ENCODE data around the gene TMIGD2. TPM values are rescaled to one million over a fixed set of nuclear protein-coding genes. Genes with fewer than 3 reads are reported as not detected.
"Not testable (repeated sequence)": the region's sequence is repeated elsewhere in the genome, so short reads cannot be mapped to it uniquely, and the experiment has no call there.

The TMIGD2 gene
- total and polyA plus RNA-seq, 2 experiments from 2014 or later = not detected

DNA sequence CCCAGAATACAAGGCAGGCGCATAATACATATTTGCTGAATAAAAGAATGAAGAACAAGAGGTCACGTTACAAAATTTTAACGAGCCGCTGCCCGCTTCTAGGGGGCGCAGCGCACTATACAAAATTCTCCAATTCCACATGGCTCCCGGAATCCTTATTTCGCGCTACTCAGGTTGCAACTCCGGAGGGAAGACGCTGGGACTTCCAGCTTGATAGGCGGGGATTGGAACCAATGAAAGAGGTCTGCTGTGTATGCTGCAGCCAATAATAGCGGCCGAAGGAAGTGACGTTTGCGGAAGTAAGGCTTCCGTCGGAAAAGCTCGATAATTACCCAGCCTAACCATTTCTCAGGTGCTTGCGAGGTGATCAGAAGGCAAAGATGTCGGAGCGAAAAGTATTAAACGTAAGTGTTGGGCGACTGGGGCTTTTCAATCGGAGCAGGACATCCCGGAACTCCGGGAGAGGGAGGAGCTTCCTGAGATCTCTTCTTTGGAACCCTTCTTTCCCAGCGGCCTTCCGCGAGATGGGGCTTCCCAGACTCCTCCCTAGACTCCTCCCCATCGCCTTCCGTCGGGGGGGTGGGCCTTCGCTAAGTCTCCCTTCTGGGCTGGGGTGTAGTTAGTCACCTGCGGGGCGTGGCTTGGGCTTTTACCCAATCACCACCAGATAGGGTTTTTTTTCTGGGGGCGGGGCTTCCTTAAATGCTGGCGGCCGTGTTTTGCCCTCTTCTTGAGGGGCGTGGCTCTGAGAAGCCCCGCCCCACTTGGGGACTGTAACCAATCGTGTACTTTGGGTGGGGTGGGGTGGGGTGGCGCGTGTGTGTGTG is 55.2 kb downstream of the TMIGD2 start, which contains the start of gene YJU2:
TSS of gene YJU2 (plus strand) at position 314 of the 827 bp plus-strand sequence. CDS start at position 381, 67 bp downstream.
- 2% methylated on average over 39 of the region's 45 CpGs for WGBS (ENCODE audit: low lambda C conversion rate, missing lambda C conversion rate)
- TF ChIP-seq EZH2phosphoT487 (IDR thresholded peaks at IDR 0.05; ENCODE audit: low read depth, severe bottlenecking, unreplicated experiment) (no peak), EZH2 (IDR thresholded peaks at IDR 0.05; ENCODE audit: borderline replicate concordance) (no peak)
- TF ChIP-seq, protein P1, sequence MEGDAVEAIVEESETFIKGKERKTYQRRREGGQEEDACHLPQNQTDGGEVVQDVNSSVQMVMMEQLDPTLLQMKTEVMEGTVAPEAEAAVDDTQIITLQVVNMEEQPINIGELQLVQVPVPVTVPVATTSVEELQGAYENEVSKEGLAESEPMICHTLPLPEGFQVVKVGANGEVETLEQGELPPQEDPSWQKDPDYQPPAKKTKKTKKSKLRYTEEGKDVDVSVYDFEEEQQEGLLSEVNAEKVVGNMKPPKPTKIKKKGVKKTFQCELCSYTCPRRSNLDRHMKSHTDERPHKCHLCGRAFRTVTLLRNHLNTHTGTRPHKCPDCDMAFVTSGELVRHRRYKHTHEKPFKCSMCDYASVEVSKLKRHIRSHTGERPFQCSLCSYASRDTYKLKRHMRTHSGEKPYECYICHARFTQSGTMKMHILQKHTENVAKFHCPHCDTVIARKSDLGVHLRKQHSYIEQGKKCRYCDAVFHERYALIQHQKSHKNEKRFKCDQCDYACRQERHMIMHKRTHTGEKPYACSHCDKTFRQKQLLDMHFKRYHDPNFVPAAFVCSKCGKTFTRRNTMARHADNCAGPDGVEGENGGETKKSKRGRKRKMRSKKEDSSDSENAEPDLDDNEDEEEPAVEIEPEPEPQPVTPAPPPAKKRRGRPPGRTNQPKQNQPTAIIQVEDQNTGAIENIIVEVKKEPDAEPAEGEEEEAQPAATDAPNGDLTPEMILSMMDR (IDR thresholded peaks at IDR 0.05; ENCODE audit: poor library complexity) = peak; percentile 57

GRCh38 chr19:4245938-4246337 is 56.3 kb downstream of the TMIGD2 start:
- H3K79me2 ChIP-seq; H3K36me3 ChIP-seq (replicated peaks; ENCODE audit: insufficient read depth, low read depth); H4K20me1 ChIP-seq (ENCODE audit: insufficient read depth, poor library complexity, severe bottlenecking); H3K9me3 ChIP-seq (ENCODE audit: low read depth); H3K4me3 ChIP-seq; H3K4me1 ChIP-seq (ENCODE audit: insufficient read depth); DNase-seq (ENCODE audit: low spot score); H3K27me3 ChIP-seq; H3K9me2 ChIP-seq (replicated peaks; ENCODE audit: insufficient read depth): not testable (repeated sequence)
- Histone ChIP-seq H3K4me2 (peak overlapping the region; percentile 75), H2AFZ (peak overlapping the region; percentile 83), H3K27ac (peak overlapping the region; percentile 97)
- 98% methylated on average over 6 of the region's 6 CpGs for WGBS (ENCODE audit: low lambda C conversion rate, missing lambda C conversion rate)

More for the DNA sequence above, 55.2 kb downstream of the TMIGD2 start, which contains the start of gene YJU2:
- Histone ChIP-seq H3K9me2 (replicated peaks; ENCODE audit: insufficient read depth) (no peaks in the 10 kb centered on the region), H3K4me2 (peak within 1 kb of the TSS; percentile 76), H3K4me1 (ENCODE audit: insufficient read depth) (peaks cover 4% of the 10 kb centered on the region), H2AFZ (peak within 1 kb of the TSS; percentile 83), H3K27me3 (no peaks in the 10 kb centered on the region), H3K79me2 (peaks cover 8% of the 10 kb centered on the region), H3K4me3 (peak within 1 kb of the TSS; percentile 41), H3K27ac (peak within 1 kb of the TSS; percentile 97), H3K36me3 (replicated peaks; ENCODE audit: insufficient read depth, low read depth) (no peaks in the 10 kb centered on the region), H4K20me1 (ENCODE audit: insufficient read depth, poor library complexity, severe bottlenecking) (no peaks in the 10 kb centered on the region), H3K9me3 (ENCODE audit: low read depth) (no peaks in the 10 kb centered on the region)
- DNase-seq (ENCODE audit: low spot score) = peak; percentile 100

Other genes starting within 250 kb of the TMIGD2 start
- 19.2 and 23.3 TPM in 2 replicates for gene ZBTB7A, start 235.5 kb downstream of the TMIGD2 start, total RNA-seq
- gene ZBTB7A, start 235.5 kb downstream of the TMIGD2 start, polyA plus RNA-seq = 46.1 and 46.2 TPM in 2 replicates
- gene MAP2K2, start 178.3 kb downstream of the TMIGD2 start, total RNA-seq = 133 and 135 TPM in 2 replicates
- 188 and 196 TPM in 2 replicates for gene MAP2K2, start 178.3 kb downstream of the TMIGD2 start, polyA plus RNA-seq
- gene CREB3L3, start 148.8 kb downstream of the TMIGD2 start, total RNA-seq = 21.7 and 31.9 TPM in 2 replicates
- gene CREB3L3, start 148.8 kb downstream of the TMIGD2 start, polyA plus RNA-seq = 31.2 and 48.5 TPM in 2 replicates
- 15.6 and 15.7 TPM in 2 replicates for gene SIRT6, start 119.8 kb downstream of the TMIGD2 start, total RNA-seq
- gene SIRT6, start 119.8 kb downstream of the TMIGD2 start, polyA plus RNA-seq = 9.9 and 16.8 TPM in 2 replicates
- 0.84 and 3.4 TPM in 2 replicates for gene ANKRD24, start 119.7 kb downstream of the TMIGD2 start, total RNA-seq
- 1.5 and 2.0 TPM in 2 replicates for gene ANKRD24, start 119.7 kb downstream of the TMIGD2 start, polyA plus RNA-seq
- gene EBI3, start 72.9 kb downstream of the TMIGD2 start, total RNA-seq = 3.0 and 5.9 TPM in 2 replicates
- gene EBI3, start 72.9 kb downstream of the TMIGD2 start, polyA plus RNA-seq = 7.6 and 8.2 TPM in 2 replicates
- 12.3 and 18.8 TPM in 2 replicates for gene YJU2, start 55.3 kb downstream of the TMIGD2 start, total RNA-seq
- gene YJU2, start 55.3 kb downstream of the TMIGD2 start, polyA plus RNA-seq = 13.1 and 16.0 TPM in 2 replicates
- gene SHD, start 23.1 kb downstream of the TMIGD2 start, total RNA-seq = 0.08 TPM in 1 of 2 replicates, not detected in the other
- gene SHD, start 23.1 kb downstream of the TMIGD2 start, polyA plus RNA-seq = 3.4 and 4.6 TPM in 2 replicates
- gene FSD1, start 2.2 kb upstream of the TMIGD2 start, total RNA-seq = 1.2 and 6.3 TPM in 2 replicates
- gene FSD1, start 2.2 kb upstream of the TMIGD2 start, polyA plus RNA-seq = 2.4 and 2.8 TPM in 2 replicates
- 27.5 and 28.1 TPM in 2 replicates for gene STAP2, start 36.4 kb upstream of the TMIGD2 start, total RNA-seq
- gene STAP2, start 36.4 kb upstream of the TMIGD2 start, polyA plus RNA-seq = 34.4 and 45.2 TPM in 2 replicates
- 11.2 and 16.6 TPM in 2 replicates for gene MPND, start 41.2 kb upstream of the TMIGD2 start, total RNA-seq
- gene MPND, start 41.2 kb upstream of the TMIGD2 start, polyA plus RNA-seq = 17.0 and 21.9 TPM in 2 replicates
- 71.8 and 81.7 TPM in 2 replicates for gene SH3GL1, start 98.2 kb upstream of the TMIGD2 start, total RNA-seq
- 111 and 114 TPM in 2 replicates for gene SH3GL1, start 98.2 kb upstream of the TMIGD2 start, polyA plus RNA-seq
- 5.5 and 6.2 TPM in 2 replicates for gene CHAF1A, start 100.3 kb upstream of the TMIGD2 start, total RNA-seq
- 6.5 and 11.1 TPM in 2 replicates for gene CHAF1A, start 100.3 kb upstream of the TMIGD2 start, polyA plus RNA-seq
- 80.2 and 88.6 TPM in 2 replicates for gene UBXN6, start 155.4 kb upstream of the TMIGD2 start, total RNA-seq
- 36.8 and 44.7 TPM in 2 replicates for gene UBXN6, start 155.4 kb upstream of the TMIGD2 start, polyA plus RNA-seq
- gene HDGFL2, start 169.9 kb upstream of the TMIGD2 start, total RNA-seq = 34.8 and 50.3 TPM in 2 replicates
- 73.0 and 73.2 TPM in 2 replicates for gene HDGFL2, start 169.9 kb upstream of the TMIGD2 start, polyA plus RNA-seq
- 0.17 and 0.60 TPM in 2 replicates for gene PLIN4, start 216.1 kb upstream of the TMIGD2 start, total RNA-seq
- 0.27 and 0.55 TPM in 2 replicates for gene PLIN4, start 216.1 kb upstream of the TMIGD2 start, polyA plus RNA-seq
- 2.1 and 5.8 TPM in 2 replicates for gene PLIN5, start 232.8 kb upstream of the TMIGD2 start, total RNA-seq
- 6.1 and 6.4 TPM in 2 replicates for gene PLIN5, start 232.8 kb upstream of the TMIGD2 start, polyA plus RNA-seq
- 5.4 and 6.3 TPM in 2 replicates for gene LRG1, start 237.6 kb upstream of the TMIGD2 start, total RNA-seq
- 9.8 and 11.4 TPM in 2 replicates for gene LRG1, start 237.6 kb upstream of the TMIGD2 start, polyA plus RNA-seq